Retina (tissue), 1 donor: ENCODE data around the gene CRYBB1.
A peak's percentile ranks its signal among the peaks of the same experiment; 100 is the strongest.

Experiments
- DNase-seq: peaks from one replicate; pipeline ENCODE4 v3.0.0-alpha.2; 2016

The CRYBB1 gene

GRCh38 chr22:26574001-26574723 is 43.7 kb downstream of the CRYBB1 start:
- DNase-seq: no peak

- DNase-seq: no peak
Observed at GRCh38 chr22:26573026-26573662, 44.7 kb downstream of the CRYBB1 start.

- DNase-seq: no peak
Observed at GRCh38 chr22:26570864-26571525, 46.8 kb downstream of the CRYBB1 start.

- no peak for DNase-seq
Observed at GRCh38 chr22:26570115-26570514, 47.7 kb downstream of the CRYBB1 start.

- no peak for DNase-seq
Observed at GRCh38 chr22:26568207-26568706, 49.6 kb downstream of the CRYBB1 start.

- no peak for DNase-seq
Observed at GRCh38 chr22:26567610-26568009, 50.2 kb downstream of the CRYBB1 start.

- DNase-seq: no peak
Observed at GRCh38 chr22:26566994-26567393, 50.8 kb downstream of the CRYBB1 start.

GRCh38 chr22:26565889-26566288 is 51.9 kb downstream of the CRYBB1 start:
- DNase-seq: no peak

- DNase-seq: no peak
Observed at GRCh38 chr22:26565181-26565580, 52.6 kb downstream of the CRYBB1 start.

- no peak for DNase-seq
Observed at GRCh38 chr22:26564672-26565071, 53.2 kb downstream of the CRYBB1 start.

GRCh38 chr22:26564181-26564580 is 53.6 kb downstream of the CRYBB1 start:
- no peak for DNase-seq

- DNase-seq: no peak
Observed at GRCh38 chr22:26563022-26563421, 54.8 kb downstream of the CRYBB1 start.

- no peak for DNase-seq
Observed at GRCh38 chr22:26561756-26562417, 55.9 kb downstream of the CRYBB1 start.

GRCh38 chr22:26559961-26560575 is 57.8 kb downstream of the CRYBB1 start:
- no peak for DNase-seq

- no peak for DNase-seq
Observed at GRCh38 chr22:26558248-26558895, 59.5 kb downstream of the CRYBB1 start.

- DNase-seq: no peak
Observed at GRCh38 chr22:26556904-26557303, 60.9 kb downstream of the CRYBB1 start.

- no peak for DNase-seq
Observed at GRCh38 chr22:26555478-26555877, 62.3 kb downstream of the CRYBB1 start.

- DNase-seq: no peak
Observed at GRCh38 chr22:26554956-26555355, 62.9 kb downstream of the CRYBB1 start.

GRCh38 chr22:26553056-26553752 is 64.6 kb downstream of the CRYBB1 start:
- DNase-seq: peak; percentile 6

- DNase-seq: no peak
Observed at GRCh38 chr22:26552466-26552865, 65.4 kb downstream of the CRYBB1 start.

- no peak for DNase-seq
Observed at GRCh38 chr22:26551568-26551967, 66.3 kb downstream of the CRYBB1 start.
